GM21367 (cell line): Measurements from ENCODE around the gene ST6GALNAC6.
"Not testable (repeated sequence)": the region's sequence is repeated elsewhere in the genome, so short reads cannot be mapped to it uniquely, and the experiment has no call there.

Experiments
- ATAC-seq: cut with Tn5 transposase; IDR thresholded peaks from one replicate; pipeline ENCODE4 v1.9.1; 2021; ENCODE audit not compliant: unreplicated experiment

The ST6GALNAC6 gene

DNA sequence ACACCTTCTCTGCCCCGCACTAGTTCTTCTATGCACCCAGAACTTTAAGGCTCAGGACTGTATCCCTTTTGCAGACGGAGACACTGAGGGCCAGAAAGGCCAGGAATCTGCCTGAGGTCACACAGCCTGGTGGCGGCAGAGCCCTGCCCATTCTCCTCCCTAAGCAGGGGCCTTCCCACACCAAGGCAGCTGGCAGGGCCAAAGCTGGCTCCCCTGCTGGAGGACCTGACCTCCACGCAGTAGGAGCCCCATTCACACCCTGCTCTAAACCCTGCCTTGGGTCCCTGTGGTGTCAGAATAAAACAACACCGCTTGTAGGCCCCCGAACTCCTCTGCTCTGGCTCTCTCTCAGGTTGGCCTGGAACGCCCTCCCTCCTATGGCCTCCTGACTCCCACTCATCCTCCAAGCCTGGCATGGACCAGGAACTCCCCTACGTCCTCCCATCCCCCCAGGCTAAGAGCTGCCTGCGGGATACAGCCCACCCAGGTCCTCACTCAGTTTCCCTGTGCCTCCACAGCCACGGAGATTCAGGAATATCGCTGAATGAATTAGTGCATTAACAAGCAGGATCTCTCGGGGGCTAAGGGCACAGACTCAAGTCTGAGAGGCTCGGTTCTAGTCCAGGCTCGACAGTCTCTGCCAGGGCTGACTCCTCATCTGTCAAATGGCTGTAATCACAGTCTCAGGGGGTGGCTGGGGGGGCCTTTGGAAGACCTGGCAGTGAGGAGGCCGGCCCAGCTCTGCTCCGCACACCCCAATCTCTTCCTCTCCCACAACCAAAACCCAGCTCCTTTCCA lies 2.8 kb downstream of the ST6GALNAC6 start:
- no peak for ATAC-seq

DNA sequence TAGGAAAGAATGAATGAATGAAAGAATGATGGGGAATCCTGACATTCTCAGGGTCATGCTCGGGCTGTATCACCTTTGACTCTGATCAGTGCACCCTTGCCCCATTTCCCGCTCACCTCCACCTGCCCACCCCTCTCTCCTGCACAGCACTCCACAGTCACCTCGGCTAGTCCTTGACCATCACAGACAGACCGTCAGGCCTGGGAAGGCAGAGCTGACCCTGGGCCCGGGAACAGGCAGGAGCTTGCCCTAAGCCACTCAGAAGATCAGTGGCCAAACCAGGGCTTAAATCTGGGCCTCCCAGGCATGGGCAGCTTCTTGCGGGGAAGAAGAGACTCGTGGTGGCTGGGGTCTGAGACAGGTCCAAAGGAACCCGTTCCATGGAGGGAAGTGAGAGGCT lies 3.6 kb downstream of the ST6GALNAC6 start:
- no peak for ATAC-seq

DNA sequence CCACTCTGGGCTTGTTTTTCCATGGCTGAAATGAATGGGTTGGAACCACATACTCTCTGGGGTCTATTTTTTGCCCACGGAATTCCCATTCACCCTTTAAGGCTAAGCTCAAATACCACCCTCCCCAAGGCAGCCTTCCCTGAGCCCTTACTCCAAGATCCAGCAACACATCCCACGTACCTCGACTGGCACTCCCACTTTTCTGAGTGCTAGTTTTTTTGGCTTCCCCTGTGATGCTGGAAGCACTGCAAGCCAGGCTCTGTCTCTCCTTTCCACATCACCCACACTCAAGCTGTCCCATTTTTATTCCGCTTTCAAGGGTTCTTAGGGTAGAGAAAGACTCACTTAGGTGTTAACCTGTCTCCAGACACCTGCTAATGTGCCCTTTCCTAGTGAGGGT lies 6.0 kb downstream of the ST6GALNAC6 start:
- ATAC-seq = no peak

DNA sequence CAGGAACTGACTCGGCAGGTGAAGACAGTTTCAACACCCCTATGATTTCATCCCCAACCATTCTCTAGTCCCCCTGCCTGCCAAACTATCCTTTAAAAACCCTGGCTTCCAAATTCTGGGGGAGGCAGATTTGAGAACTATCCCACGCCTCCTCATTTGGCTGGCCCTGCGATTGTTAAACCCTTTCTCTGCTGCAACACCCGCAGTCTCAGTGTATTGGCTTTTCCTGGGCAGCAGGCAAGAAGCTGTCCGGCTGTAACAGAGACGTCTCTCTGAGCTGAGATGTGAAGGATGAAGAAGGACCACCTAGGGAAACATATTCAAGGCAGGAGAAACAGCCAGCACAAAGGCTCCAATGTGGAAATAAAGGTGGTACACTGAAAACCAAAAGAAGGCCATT lies 6.6 kb downstream of the ST6GALNAC6 start:
- no peak for ATAC-seq

DNA sequence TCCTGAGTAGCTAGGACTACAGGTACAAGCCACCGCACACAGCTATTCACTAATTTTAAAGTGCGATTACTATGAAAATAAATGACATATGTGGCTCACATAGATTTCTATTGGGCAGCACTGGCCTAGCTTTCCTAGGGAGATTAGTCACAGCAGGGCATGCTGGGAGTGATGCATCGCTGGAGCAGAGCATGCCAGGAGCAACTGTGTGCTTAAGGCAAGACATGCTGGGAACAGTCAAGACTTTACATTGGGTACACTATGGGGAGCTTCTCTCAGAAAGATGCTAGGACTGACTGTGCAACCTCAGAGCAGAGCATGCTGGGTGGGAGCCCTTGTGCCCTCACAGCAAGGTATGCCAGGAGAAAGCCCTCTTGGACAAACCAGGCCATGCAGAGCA lies 9.3 kb downstream of the ST6GALNAC6 start:
- ATAC-seq = no peak

DNA sequence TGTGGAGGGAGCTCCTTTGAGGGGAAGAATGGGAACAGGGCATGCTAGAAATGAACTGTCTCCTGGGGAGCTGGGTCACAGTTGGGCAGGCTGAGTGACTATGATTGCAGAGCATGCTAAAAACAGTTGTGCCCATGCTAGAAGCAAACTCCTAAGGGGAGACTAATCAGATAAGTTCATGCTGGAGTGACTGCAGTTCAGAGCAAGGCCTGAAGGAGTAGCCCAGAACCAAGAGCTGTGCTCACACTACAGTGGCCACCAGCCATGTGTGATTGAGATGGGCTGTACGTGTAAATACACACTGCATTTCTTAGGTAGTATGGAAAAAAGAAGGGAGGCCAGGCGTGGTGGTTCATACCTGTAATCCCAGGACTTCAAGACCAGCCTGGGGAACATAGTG lies 11.6 kb downstream of the ST6GALNAC6 start:
- ATAC-seq = no peak

DNA sequence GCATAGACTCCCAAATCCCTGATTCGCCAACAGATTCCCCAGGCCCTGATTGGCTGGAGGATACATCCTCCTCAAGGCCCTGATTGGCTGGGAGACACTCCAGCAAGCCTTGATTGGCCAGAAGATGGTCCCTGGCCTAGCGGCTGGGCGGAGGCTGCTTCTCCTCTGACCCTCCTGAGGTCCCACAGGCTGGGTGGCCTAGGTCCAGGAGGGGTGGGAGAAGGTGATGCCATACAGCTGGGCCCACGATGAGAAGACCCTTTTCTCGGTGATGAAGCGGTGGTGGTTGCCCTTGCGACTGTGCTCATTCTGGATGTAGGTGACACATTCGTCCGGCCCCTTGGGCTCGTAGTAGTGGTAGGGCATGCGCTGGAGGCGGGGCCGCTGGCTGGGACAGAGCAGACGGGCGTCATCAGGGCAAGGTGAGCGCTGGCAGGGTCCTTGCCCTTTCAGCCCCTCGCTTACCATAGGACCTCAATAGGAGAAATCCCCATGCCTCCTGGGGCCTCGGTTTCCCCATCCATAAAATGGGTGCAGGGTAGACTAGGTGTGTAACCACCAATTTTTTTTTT lies 12.9 kb downstream of the ST6GALNAC6 start:
- no peak for ATAC-seq

DNA sequence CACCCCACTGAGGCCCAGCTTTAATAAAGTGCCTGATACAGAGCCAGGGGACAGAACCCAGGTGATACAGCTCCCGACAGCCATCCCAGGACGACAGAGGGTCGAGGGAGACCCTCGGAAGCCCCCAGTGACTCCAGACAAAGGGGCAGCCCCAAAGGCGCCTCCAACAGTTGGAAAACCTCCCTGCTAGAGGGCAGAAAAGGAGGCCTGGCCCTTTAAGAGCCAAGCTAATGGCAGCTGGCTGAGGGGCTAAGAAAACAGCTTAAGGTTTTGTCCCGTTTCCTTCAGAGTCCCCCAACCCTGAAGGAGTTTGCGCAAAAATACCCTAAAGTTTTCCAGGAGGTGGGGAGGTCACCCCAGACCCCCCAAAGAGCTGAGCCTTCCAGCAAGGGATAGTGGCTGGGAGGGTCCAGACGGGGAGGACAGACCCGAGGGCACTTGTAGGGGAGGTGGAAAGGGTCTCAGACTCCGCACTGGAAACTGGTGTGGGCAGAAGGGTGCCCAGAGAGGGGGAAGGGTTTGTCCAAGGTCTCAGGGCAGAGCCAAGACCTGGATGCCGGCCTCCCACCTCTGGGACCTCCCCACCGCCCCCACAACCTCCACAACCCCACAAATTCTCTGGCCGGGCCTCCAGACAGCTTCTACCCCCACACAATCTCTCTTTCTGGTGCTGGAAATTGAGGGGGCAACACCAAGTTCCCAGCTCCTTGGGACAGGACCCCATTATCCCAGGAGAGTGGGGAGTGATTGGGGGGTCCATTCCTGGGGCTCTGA lies 13.7 kb downstream of the ST6GALNAC6 start:
- ATAC-seq = no peak

DNA sequence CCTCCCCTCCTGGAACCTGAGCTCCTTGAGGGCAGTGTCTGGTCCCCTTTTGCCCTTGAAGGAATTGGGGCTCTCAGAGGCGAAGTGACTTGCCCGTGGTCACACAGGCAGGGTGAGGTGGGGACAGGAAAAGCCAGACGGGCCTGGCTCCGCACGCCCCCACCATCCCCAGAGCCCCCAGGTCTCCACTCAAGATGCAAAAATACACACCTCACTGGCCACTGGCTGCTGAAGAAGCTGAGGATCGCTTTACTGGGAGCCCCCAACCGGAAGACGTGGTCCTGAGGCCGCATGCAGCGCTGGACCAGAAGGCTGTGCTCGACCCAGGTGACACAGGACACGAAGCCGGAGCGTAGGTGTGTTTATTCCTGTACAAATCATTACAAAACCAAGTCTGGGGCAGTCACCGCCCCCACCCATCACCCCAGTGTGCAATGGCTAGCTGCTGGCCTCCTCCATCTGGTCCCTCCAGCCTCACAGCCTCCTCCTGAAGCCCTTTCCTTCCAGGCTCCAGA lies 14.4 kb downstream of the ST6GALNAC6 start:
- no peak for ATAC-seq

DNA sequence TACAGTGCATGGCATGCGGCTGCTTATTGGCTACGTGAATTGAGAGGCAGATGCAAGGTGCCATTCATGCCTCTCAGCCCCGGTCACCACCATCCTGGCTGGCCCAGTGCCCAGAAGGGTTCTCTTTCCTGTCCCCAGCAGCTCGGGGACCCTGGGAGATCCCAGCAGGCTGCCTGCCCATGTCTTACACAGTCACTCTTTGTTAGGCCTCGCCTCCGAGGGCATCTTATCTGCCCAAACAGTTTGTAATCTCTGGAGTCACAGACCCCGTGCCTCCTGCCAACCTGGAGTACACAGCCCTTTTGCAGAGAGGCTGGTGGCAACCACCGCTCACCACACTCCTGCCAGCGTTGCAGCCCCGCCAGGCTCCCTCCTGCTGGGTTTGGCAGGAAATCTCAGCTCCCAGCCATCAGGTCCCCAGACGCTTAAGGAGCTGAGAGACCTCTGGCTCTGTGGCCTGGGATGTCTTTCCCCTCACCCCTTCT lies 14.9 kb downstream of the ST6GALNAC6 start:
- no peak for ATAC-seq

DNA sequence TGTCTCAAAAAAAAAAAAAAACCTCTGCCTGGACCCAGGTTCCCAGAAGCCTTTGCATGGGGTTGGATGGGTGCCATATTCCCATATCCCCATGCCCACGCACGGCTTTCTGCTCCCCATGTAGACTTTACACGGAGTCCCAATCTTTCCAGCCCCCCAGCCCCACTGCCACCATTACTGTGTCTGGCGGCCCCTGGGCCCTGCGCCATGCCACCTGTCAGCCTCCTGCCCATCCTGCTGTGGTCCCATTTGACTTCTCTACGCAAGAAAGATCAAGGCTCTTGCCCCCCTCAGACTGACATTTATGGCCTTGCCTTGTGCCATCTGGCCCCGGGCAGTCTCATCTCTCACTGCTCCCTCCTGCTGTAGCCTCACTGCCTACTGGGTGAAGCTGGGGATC lies 15.4 kb downstream of the ST6GALNAC6 start:
- ATAC-seq = no peak

DNA sequence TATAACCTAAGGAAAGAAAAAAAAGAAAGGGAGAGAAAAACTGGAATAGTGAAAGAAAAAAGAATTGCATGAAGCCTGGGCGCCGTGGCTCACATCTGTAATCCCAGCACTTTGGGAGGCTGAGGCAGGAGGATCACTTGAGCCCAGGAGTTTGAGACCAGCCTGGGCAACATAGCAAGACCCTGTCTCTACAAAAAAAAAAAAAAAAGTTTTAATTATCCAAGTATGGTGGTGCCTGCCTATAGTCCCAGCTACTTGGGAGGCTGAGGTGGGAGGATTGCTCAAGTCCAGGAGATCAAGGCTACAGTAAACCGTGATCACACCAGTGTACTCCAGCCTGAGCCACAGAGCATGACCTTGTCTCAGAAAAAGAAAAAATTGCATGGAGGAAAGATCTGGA lies 17.7 kb downstream of the ST6GALNAC6 start:
- ATAC-seq = not testable (repeated sequence)

DNA sequence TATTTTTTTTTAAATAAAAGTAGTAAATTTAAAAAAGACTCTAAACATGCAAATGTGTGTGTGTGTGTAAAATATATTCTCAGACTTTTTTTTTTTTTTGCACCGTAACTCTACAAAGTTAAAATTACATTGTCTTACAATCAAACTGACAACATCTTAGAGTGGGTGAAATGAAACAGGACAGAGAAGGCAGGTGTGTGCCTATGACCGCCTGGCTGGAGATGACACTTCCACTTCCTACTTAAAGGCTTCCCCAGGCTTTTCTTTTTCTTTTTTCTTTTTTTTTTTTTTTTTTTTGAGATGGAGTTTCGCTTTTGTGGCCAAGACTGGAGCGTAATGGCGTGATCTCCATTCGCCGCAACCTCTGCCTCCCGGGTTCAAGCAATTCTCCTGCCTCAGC lies 19.3 kb downstream of the ST6GALNAC6 start:
- no peak for ATAC-seq

DNA sequence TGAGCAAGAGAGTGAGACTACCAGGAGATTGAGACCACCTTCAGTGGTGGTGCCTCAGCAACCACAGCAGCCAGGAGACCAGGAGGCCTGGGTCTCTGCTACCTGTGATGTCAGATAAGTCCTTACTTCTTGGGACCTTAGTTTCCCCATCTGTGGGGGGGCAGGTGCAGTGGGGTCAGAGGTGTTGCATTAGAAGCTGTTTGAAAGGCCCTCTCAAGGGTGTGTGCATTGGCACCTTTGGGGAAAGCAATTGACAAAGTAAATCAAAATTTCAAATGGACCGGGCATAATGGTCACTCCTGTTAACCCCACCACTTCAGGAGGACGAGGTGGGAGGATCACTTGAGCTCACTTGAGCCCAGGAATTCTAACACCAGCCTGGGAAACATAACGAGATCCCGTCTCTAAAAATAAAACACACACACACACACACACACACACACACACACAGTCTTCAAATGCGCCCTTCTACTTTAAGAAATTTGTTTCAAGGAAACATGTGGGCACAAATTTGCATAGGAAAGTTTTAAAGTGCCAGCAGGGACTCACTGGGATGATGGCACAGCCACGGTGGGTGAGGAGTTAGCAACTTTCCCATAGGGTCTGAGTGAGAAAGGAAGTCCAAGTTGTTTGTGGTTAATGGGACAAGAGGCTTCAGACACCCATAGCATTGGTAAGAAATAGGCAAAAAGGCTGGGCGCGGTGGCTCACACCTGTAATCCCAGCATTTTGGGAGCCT lies 20.6 kb downstream of the ST6GALNAC6 start:
- ATAC-seq = no peak

DNA sequence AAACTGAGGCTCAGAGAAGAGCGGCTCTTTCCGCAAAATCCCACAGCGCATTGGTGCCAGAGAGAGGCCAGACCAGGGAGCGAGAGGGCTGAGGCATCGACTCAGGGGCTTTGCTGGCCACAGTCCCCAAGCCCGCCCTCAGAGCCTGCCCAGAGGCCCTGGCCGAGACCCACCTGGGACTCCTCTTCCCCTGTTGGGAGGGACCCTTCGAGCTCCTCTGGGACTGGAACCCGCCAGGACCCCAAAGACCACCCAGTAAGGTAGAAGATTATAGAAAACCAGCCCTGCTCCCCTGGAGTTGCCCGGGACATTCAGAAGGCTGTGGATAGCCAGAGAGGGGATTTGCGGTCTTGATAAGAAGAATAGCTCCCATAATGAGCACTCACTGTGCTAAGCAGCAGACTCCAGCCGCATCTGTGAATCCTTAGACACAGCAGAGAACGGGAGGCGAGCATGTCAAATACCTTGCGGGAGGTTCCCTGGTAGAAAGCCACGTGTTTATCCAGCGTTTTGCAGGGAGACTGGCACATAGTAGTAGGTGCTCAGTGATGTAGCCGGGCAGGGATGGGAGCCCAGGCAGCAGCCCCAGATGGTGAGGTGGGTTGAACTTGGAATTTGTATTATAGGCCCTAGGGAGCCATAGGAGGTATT lies 21.3 kb downstream of the ST6GALNAC6 start:
- ATAC-seq = no peak

DNA sequence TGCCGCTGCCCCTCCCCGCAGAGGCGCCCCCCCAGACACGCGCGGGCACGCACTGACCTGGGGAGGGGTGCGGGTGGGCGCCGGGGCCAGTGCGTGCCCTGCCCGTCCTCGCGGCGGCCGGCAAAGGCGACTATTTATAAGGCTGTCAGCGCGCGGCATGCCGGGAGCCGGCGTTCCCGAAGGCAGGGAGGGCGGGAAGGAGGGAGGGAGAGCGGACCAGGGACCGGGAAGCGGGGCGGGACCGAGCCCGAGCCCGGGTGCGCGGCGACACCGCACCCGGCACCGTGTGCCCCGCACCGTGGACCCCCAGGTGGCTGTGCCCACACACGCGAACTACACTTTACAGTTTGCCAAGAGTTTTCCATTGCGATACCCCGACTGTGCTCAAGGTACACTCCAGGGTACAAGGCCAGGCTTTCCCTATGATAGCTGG lies 21.8 kb downstream of the ST6GALNAC6 start, which contains the start of gene AK1:
Gene AK1 (minus strand): TSS at position 110 of the 433 bp plus-strand sequence. CDS start 3,058 bp downstream, outside the sequence.
- ATAC-seq = no peak

DNA sequence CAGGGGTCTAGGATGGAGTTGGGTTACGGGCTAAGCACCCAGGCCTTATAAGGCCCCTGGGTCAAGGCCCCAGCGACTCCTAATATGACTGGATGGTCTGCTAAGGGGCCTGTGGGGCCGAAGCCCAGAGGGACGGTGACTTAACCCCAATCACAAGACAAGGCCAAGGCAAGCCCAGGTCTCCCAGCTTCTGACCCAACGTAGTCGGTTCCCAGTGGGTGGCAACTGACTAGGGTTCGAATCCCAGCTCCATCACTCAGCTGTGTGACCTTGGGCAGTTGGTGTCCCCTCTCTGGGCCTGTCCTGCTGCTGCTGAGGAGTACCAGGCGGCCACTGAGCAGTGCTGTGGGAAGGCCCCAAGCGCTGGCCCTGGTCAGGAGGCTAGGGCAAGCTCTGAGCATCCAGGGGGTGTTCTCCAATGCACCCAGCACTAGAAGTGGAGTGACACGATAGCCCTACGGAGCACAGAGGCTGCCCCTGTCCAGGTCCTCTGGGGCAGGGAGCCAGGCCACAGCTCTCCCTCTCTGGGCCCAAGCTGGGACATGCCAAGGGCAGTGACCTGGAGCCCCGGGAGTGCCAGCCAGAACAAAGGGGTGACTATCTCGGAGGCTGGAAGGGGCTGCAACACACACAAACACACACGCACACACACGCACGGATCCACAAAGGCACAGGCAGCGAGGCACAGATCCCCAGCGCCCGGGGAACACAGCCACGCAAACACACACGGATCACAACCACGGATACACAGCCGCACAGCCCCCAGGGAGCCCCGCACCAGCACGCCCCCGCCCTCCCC lies 22.4 kb downstream of the ST6GALNAC6 start:
- no peak for ATAC-seq

DNA sequence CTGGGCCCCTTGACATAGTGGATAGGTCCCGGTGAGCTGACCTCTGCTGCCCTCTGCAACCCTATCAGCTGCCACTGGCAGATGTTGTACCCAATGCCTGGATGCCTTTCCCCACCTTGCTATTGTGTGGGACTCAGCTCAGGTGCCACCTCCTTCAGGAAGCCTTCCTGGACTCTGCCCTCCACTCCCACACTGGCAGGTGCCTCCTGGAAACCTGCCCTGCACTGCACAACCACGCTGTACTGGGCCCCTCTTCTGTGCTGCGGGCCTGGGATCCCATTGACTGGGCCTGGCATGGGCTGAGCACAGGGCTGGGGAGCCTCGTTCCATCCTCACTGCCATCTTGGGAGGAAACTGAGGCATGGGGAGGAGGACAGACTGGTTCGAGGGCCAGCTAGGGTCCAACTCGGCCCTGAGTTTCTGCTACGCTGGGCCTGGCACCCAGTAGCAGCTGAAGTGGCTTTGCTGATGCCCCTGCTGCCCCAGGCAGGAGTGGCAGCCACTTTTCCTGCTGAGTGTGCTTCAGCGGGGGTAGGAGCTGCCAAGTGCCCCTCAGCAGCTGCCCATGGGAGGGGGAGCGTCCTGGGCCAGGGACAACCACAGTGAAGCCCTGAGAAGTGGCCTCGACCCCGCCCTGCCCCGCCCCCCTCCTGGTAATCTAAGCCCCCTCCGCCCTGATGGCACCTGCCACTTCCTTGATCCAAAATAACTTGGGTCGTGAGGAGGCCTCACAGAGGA lies 23.2 kb downstream of the ST6GALNAC6 start:
- ATAC-seq = no peak
